Fibroblast of pulmonary artery (primary cell): ENCODE measurements around the gene GATC.

Experiments
- DNase-seq: peaks from one replicate; pipeline ENCODE4 v3.0.0-alpha.2; 2010; ENCODE audit warnings: low read depth
- H3K4me3 ChIP-seq: replicated peaks from 2 replicates; pipeline ENCODE4 v1.5.1; 2011; ENCODE audit warnings: low read depth, mild to moderate bottlenecking, control low read depth, low read length, moderate library complexity
- TF ChIP-seq, protein P1 (sequence below): IDR thresholded peaks from 2 replicates; pipeline ENCODE4 v1.5.1; 2011; ENCODE audit warnings: mild to moderate bottlenecking, control low read depth, low read length, inconsistent platforms; ENCODE audit errors: missing control alignments

The GATC gene

DNA sequence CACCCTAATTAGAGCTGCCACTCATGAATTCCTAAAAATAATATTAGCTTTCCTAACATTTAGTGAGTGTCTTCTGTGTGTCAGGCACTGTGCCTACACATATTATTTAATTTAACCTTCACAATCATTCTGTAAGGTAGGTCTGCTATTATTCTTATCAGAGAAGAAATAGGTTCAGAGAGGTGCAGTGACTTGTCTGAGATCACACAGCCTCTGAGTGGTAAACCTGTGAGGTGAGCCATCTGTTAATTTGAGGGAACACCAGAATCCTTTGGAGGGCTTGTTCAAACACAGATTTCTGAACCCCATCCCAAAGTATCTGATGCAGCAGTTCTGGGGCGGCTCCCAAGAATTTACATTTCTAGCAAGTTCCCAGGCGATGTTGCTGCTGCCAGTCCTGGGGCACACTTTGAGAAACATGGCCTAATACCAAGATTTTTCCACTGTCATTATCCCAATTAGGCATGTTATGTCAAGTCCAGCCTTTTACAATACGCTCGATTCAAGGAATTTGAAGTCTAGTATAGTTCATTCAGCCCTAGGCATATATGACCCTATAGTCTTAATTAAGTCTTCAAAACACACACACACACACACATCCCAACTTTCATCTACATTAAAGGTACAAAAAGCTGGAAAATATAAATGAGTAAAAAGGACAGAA is 28.2 kb upstream of the GATC start:
- no peak for DNase-seq
- TF ChIP-seq, protein P1, sequence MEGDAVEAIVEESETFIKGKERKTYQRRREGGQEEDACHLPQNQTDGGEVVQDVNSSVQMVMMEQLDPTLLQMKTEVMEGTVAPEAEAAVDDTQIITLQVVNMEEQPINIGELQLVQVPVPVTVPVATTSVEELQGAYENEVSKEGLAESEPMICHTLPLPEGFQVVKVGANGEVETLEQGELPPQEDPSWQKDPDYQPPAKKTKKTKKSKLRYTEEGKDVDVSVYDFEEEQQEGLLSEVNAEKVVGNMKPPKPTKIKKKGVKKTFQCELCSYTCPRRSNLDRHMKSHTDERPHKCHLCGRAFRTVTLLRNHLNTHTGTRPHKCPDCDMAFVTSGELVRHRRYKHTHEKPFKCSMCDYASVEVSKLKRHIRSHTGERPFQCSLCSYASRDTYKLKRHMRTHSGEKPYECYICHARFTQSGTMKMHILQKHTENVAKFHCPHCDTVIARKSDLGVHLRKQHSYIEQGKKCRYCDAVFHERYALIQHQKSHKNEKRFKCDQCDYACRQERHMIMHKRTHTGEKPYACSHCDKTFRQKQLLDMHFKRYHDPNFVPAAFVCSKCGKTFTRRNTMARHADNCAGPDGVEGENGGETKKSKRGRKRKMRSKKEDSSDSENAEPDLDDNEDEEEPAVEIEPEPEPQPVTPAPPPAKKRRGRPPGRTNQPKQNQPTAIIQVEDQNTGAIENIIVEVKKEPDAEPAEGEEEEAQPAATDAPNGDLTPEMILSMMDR: no peak
- no peak overlapping the region for H3K4me3 ChIP-seq

DNA sequence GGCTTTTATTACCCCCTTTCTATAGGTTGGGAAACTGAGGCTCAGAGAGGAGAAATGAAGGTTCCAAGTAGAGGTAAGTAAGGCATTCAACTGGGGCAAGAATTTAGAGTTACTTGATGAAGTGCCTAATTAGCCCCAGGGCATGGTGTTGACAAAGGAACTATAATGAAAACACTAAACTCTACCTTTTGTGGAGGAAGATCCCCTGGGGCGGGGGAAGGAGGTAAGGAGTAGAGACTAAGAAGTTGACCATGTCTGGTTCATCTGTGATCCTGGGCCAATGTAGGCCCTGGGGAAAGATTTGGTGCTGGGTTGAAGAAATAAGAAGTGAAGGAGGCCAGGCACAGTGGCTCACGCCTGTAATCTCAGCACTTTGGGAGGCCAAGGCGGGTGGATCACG is 24.5 kb upstream of the GATC start:
- no peak for DNase-seq
- H3K4me3 ChIP-seq: no peak overlapping the region
- TF ChIP-seq, protein P1: no peak

DNA sequence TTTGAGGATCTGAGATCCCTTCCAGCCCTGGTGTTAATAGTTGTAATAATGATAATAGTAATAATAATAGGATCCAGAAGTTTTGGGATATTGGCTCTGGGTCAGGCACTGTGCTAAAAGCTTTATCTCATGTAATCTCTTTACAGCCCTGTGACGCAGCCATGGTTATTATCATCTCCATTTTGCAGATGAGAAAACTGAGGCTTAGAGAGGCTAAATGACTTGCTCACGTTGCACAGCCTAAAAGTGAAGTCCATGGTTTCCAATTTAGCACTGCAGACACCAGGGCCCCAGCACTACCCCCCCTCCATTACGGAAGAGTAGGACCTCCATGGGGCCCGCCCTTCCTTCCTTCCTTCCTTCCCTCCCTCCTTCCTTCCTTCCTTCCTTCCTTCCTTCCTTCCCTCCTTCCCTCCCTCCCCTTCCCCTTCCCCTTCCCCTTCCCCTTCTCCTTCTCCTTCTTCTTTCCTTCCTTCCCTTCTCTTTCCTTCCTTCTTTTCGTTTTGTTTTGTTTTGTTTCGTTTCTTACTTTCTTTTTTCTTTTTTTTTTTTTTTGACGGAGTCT is 23.3 kb upstream of the GATC start:
- DNase-seq: no peak
- H3K4me3 ChIP-seq: no peak overlapping the region
- TF ChIP-seq, protein P1: no peak

DNA sequence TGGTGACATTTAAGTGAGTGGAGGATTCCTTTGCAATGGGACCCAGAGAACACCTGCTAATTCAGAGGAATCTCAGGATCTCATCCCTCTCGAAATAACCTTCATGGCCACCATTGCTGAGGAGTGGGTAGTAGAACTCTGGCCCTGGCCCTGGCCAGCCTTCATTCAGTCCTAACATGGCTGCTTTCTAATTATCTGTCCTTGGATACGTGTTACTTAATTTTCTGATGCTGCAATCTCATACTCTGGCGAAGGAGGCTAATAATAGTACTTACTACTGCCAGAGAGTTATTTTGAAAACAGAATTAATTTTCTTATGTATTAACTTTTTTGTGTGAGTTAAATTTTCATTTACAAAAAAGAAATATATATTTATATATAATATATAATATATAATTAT is 20.4 kb upstream of the GATC start:
- H3K4me3 ChIP-seq: no peak overlapping the region
- TF ChIP-seq, protein P1: no peak
- DNase-seq: no peak

DNA sequence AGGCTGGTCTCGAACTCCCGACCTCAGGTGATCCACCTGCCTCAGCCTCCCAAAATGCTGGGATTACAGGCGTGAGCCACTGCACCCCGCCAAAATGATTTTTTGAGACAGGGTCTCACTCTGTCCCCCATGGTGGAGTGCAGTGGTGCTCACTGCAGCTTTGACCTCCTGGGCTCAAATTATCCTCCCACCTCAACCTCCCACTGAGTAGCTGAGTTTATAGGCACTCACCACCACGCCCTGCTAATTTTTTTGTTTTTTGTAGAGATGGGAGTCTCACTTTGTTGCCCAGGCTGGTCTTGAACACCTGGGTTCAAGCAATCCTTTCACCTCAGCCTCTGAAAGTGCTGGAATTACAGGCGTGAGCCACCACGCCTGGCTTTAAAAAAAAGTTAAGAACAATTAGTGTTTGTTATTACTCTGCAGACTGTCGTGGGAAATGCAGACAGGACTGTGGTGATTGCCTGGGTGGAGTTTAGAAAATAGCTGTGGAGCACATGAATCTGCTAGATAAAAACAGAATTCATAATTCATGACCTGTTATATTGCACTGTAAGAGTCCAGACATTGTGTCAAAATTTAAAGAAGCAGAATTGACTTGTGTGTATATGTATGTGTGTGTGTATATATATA is 17.5 kb upstream of the GATC start:
- TF ChIP-seq, protein P1: no peak
- no peak overlapping the region for H3K4me3 ChIP-seq
- no peak for DNase-seq

DNA sequence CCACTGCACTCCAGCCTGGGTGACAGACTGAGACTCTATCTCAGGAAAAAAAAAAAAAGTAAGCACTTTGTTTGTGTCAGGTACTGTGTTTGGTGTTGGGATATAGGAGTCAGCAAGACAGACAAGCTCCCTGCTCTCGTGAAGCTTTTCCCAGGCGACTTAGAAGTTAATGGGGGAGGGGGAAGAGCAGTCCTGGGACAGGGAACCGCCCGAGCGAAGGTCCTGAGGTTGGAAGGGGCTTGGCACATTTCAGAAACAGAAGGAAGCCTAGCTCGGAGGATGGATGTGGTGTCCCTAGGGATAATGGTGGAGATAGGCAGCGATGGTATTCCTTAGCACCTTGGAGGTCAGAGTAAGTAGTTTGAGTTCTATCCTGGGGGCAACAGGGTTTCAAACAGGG is 16.9 kb upstream of the GATC start:
- no peak overlapping the region for H3K4me3 ChIP-seq
- DNase-seq: no peak
- TF ChIP-seq, protein P1: no peak
